ENCODE measurements around the gene PARL.

- TF ChIP-seq EZH2 (IDR thresholded peaks at IDR 0.05; ENCODE audit: low read depth) (no peak), CTCF (conservative IDR thresholded peaks at IDR 0.05) (no peak)
Measured at GRCh38 chr3:183912895-183913579, 28.4 kb upstream of the PARL start.
